A549 (cell line): ENCODE results near the gene CUX1.

Experiments
- BCL3 ChIP-seq: fragments of >200 bp; sonication (Bioruptor Twin); formaldehyde crosslinking; IDR thresholded peaks from 3 replicates; pipeline ENCODE4 v1.6.1; 2016
- BHLHE40 ChIP-seq: IDR thresholded peaks from 2 replicates; pipeline ENCODE4 v1.6.1; 2012; ENCODE audit warnings: low read depth, low read length, inconsistent platforms
- CTCF ChIP-seq: fragments of >200 bp; sonication (Bioruptor Twin); formaldehyde crosslinking; IDR thresholded peaks from 3 replicates; pipeline ENCODE4 v1.5.1; 2016
- FOSL2 ChIP-seq, 2 experiments: fragments of 450-650 bp in 1 of 2; fragments of >200 bp in 1 of 2; sonication (Bioruptor Twin) in 1 of 2; formaldehyde crosslinking; IDR thresholded peaks; 2 replicates each; pipeline versions ENCODE4 v1.5.0 to v1.6.1; 2016 to 2020; ENCODE audit warnings: mild to moderate bottlenecking in 1 of 2, moderate library complexity in 1 of 2
- PHF8 ChIP-seq: fragments of 200-600 bp; sonication (generic); IDR thresholded peaks from 2 replicates; pipeline ENCODE4 v1.6.1; 2016; ENCODE audit warnings: low read depth, mild to moderate bottlenecking, antibody characterized with exemption, moderate library complexity, borderline replicate concordance
- POLR2A ChIP-seq: IDR thresholded peaks from 2 replicates; pipeline ENCODE4 v1.6.1; 2012; ENCODE audit warnings: mild to moderate bottlenecking, low read length
- REST ChIP-seq: fragments of 200-600 bp; sonication (generic); IDR thresholded peaks from 2 replicates; pipeline ENCODE4 v1.6.1; 2016; ENCODE audit warnings: antibody characterized with exemption, mild to moderate bottlenecking, moderate library complexity

DNA sequence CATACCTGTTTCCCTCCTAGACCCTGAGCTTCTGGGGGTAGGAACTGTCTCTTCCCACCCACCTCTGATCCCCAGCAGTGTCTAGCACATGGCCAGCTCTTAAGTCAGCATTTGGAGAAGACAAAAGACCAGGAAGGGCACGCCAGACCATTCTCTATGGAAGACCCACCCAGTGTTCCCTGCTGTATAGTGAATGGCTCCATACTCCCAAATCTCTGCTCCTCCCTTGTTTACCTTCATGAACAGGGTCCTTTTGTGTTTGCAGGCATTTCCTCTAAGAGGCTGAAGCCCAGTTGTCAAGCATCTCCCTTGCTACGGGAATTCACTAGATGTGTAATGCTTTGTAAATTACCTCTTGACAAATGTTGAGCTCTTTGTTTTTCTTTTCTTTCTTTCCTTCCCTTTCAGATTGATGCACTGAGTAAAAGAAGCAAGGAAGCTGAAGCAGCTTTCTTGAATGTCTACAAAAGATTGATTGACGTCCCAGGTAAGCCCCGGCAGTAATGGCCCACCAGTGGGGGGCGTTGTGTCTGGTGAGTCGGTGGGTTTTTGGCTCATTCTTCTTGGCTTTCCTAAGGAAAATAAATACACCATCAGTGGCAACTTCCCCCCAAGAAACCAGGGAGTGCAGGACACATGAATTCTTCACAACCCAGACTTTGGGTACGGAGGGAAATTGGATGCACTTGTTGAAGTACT lies 252.7 kb downstream of the CUX1 start:
- no peak for TF ChIP-seq POLR2A
- no peak for TF ChIP-seq BCL3
- no peak for TF ChIP-seq CTCF
- no peak for TF ChIP-seq REST
- TF ChIP-seq BHLHE40, result no peak
- TF ChIP-seq FOSL2 (IDR thresholded peaks at IDR 0.05), result no peak
- TF ChIP-seq FOSL2 (CRISPR knock-in tag; IDR thresholded peaks at IDR 0.05), result no peak
- no peak for TF ChIP-seq PHF8
